Measurements from ENCODE around the gene MAGEB17.
"Not testable (repeated sequence)": the region's sequence is repeated elsewhere in the genome, so short reads cannot be mapped to it uniquely, and the experiment has no call there.

MAGEB17 gene, protein sequence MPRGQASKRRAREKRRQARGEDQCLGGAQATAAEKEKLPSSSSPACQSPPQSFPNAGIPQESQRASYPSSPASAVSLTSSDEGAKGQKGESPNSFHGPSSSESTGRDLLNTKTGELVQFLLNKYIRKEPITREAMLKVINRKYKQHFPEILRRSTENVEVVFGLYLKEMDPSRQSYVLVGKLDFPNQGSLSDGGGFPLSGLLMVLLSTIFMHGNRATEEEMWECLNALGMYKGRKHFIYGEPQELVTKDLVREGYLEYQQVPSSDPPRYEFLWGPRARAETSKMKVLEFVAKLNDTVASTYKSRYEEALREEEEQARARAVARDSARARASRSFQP

DNA sequence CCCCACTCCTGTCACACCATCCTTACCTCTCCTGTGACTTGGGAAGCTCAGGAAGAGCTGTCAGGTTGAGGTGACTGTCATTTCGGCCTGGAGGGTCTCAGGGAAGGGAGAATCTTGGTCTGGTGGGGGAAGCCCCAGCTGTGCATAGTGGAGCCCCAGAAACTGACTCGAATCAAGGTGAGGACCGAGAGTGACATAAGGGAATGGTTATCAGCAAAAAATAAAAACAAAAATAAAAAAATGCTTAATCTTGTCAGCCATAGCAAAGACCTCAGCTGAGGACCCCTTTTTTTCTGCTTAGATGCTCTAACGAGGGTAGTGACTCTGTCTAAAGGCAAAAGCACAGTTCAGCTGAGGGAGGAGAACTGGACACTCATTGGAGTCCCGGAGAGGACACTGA lies at the start of gene MAGEB17:
Gene MAGEB17 (plus strand): TSS at position 301 of the 400 bp plus-strand sequence. CDS start 2,902 bp downstream, outside the sequence.
- no peak for DNase-seq

DNA sequence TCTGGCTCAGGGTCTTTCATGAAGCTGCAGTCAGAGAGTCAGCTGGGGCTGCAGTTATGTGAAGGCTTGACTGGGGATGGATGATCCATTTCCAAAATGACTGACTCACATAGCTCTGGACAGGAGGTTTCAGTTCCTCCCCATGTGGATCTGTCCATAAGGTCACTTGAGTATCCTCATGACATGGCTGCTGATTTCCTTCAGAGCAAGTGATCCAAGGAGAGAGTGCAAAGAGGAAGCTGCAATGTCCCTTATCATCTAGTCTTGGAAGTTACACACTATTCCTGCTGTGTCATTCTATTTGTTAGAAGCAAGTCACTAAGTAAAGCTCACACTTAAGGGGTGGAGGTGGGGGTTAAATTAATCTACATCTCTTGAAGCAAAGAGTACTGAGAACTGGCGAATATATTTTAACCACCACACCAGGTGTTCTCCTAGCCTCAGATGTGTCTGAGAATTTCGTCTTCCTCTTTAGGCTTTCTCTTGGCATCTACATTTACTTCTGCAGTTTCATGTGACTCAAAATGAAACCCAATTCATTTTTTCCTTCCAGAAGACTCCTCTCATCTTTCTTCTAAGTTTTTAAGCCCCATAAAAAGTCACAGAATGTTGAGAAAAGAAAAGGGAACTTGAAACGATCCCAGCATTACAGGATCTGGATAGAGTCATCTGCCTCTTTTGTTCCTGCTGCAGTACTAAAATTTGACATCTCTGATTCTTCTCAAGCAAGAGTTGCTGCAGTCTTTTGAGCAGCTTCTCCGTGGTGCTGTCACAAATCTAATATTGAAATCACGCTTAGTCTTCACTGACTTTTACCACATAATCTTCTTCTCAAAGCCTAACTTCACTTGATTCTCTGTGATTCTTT lies 47.7 kb upstream of the MAGEB17 start:
- DNase-seq: no peak

DNA sequence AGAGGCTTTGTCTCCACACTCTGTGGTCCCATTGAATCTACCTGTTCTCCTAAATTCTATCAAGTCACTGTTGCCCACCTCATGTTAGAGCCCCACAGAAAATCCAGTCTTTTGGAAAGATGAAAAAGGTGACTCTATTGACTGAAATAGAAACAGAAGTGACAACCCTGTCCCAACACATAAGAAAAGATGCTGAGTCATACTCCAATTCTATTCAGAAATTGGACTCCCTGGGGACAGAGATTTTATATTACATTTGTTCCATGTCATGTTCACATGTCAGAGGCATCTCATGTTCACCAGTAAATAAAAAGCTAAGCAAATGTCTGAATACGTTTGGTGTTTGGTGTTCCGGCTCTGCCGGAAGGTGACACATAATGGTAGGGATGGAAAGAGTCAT lies 46.9 kb upstream of the MAGEB17 start:
- no peak for DNase-seq

DNA sequence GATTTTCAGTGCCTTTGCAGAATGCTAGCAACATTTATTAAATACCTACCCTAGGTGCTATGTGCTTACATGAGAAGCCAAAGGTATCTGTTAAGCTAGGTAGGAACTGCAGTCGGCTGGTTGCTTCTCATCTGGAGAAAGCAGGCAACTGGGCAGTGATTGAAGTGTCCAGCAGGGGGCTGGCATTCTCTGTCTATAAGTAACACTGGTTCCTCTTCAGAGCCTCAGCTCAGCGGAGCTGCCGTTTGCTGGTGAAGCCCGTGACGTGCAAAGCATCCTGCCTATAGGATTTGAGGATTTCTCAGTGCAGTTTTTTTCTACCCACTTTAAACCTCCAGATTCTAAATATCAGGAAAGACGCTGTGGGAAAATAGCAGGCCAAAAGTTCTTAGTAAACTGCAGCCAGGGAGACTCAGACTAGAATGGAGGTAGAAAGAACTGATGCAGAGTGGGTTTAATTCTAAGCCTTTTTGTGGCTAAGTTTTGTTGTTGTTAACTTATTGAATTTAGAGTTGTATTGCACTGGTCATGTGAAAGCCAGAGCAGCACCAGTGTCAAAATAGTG lies 44.0 kb upstream of the MAGEB17 start, which contains the start of gene GRPR:
Gene GRPR (plus strand): TSS at position 344 of the 565 bp plus-strand sequence. CDS start 389 bp downstream, outside the sequence.
- DNase-seq: peak; percentile 16

- no peak for DNase-seq
These were observed 43.1 kb upstream of the MAGEB17 start for GRCh38 chrX:16124201-16124600.

GRCh38 chrX:16125520-16126149 lies 41.6 kb upstream of the MAGEB17 start:
- DNase-seq: no peak

- no peak for DNase-seq
These were observed 36.6 kb upstream of the MAGEB17 start for GRCh38 chrX:16130707-16131106.

DNA sequence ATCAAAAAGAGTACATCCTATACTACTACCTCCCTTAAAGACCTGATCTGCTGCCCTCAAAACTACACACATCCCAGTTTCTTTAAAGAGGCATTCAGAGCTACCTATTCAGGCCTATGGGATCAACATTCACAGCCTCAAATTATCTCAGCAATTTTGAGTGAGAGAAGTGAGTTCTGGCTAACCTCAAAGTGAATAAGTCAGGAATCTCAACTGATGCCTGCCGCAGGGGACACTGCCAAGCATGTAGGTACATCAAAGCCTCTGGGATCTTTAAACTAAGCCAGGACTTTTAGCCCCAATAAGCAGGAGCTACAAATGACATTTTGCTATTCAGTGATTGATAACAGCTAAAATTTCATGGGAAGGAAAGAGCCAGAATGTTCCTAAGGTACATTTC lies 32.3 kb upstream of the MAGEB17 start:
- DNase-seq: no peak

GRCh38 chrX:16136080-16136479 lies 31.2 kb upstream of the MAGEB17 start:
- DNase-seq: no peak

GRCh38 chrX:16137416-16138107 lies 29.7 kb upstream of the MAGEB17 start:
- no peak for DNase-seq

GRCh38 chrX:16138108-16138427 lies 29.2 kb upstream of the MAGEB17 start:
- DNase-seq: no peak

DNA sequence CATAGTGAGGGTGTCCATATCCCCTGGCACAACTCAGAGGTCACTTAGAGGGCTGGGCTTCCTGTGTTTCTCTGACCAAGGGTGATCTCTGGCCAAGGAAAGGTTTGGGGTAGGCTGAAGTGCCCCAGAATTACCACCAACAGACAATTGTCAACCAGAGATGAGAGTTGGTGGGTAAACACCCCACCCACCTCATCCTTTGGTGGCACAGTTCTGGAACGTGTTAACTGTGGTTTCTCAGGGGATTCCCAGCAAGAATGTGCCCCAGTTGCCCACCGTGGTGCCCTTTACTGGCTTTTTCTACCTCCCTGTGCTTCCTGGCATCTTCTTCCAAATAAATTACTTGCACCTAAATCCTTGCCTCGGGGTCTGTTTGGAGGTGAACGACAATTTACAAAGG lies 26.8 kb upstream of the MAGEB17 start:
- DNase-seq: no peak

- DNase-seq: no peak
These were observed 26.3 kb upstream of the MAGEB17 start for GRCh38 chrX:16140983-16141382.

DNA sequence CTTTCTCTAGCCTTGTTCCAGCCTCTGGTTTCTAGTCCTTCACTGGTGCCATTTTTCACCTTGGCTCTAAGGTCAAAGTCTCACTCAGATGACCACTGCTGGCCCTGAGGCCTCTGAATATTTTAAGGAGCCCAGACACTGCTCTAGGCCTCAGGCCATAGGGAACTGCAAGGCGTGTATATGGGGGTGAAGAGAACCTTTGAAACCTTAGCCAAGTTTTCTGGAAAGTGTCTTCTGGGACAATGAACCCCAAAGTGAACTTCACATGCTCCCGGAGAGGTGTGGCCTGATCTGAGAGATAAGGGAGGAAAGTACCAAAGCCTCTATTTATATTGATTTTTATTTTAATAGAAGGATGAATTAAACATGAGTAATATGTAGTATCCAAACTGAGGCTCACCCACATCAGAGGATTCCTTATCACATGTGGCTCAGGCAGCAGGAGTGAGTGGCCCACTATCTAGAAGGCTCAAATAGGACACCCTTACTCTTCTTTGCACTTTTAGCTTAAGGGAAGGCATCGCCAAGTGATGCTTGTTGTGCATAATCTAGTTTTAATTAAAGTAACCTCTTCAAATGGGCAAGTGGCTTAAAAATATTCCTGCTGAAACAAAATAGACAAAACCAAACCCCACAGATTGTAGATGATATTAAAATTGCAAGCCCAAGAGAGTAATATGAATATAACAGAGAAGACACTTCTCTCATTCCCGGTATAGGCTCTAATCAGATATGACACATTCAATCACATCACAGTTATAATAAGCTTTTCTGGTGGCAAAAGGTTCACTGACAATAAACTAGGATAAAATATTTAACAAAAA lies 25.6 kb upstream of the MAGEB17 start:
- no peak for DNase-seq

GRCh38 chrX:16142246-16142558 lies 25.1 kb upstream of the MAGEB17 start:
- no peak for DNase-seq

DNA sequence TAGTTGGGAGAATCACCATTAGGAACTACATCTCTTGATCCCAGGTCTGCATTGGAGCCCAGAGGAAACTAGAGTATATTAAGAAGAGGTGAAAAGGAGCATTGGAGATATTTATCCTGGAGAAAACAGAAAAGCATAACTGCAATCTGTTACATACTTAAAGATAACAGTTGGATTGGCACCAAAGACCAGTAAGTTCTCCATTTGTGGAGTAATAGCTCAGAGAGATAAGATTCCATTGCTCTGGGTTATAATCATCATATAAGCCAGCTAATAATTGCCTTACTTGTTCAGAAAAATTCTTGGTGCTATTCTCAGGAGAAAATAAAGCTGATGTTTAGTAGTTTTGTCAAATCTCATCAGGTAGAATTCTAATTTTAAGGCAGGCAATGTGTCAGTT lies 23.3 kb upstream of the MAGEB17 start:
- DNase-seq: no peak

DNA sequence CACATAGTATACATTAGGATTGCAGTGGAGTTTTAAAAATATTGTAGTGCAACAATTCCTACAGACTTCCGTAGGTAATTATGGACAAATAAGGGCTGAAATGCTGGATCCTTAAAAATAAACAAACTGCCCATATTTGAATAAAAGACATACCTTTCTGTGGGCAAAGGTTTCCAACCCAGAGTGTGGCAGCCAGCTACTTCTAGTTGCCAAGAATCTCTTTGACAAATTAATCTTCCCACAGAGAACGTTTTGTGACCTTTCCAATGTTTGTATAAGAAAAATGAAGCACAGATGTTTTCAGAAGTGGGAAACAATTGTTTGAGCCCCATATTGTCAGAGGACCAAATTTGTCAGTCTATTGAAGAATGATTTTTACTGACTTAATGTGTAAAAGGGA lies 22.9 kb upstream of the MAGEB17 start:
- DNase-seq: no peak

DNA sequence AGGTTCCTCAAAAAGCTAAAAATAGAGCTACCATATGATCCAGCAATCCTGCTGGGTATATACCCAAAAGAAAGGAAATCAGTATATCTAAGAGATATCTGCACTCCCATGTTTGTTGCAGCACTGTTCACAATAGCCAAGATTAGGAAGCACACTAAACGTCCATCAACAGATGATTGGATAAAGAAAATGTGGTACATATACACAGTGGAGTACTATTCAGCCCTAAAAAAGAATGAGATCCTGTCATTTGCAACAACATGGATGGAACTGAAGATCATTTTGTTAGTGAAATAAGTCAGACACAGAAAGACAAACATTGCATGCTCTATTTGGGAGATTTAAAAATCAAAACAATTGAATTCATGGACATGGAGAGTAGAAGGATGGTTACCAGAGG lies 22.2 kb upstream of the MAGEB17 start:
- not testable (repeated sequence) for DNase-seq

DNA sequence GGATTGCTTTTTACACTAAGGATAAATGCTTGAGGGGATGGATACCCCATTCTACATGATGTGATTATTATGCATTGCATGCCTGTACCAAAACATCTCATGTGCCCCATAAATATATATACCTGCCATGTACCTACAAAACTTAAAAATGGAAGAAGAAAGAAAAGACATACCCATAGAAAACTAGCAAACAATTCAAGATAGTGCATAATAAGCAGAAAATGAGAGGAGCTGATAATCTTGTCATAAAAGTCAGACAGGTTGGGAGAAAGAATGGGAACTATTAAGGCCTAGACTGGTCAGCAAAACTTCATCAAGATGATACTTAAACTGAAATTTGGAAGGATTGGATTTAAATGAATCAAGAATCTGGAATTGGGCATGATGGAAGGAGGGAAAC lies 21.6 kb upstream of the MAGEB17 start:
- DNase-seq: no peak

GRCh38 chrX:16148896-16149295 lies 18.4 kb upstream of the MAGEB17 start:
- DNase-seq: no peak

GRCh38 chrX:16155581-16156096 lies 11.6 kb upstream of the MAGEB17 start:
- no peak for DNase-seq
